ENCODE data around the gene CRISP1. TPM values are rescaled to one million over a fixed set of nuclear protein-coding genes. Genes with fewer than 3 reads are reported as not detected.

CRISP1 gene
- total RNA-seq, 1 experiment from 2014 or later = not detected

GRCh38 chr6:49906526-49906925, 40.2 kb upstream of the CRISP1 start:
- H2BK20ac ChIP-seq (ENCODE audit: low read depth, low read length, poor library complexity, severe bottlenecking) = no peak overlapping the region
- H3T11ph ChIP-seq (ENCODE audit: low read length) = no peak overlapping the region
- no peaks in the 10 kb centered on the region for H3K23me2 ChIP-seq (ENCODE audit: insufficient read length, low read depth, low read length, poor library complexity, severe bottlenecking)
- no peak overlapping the region for H3K23ac ChIP-seq (ENCODE audit: insufficient read length, low read depth, low read length)
- no peak overlapping the region for H2BK120ac ChIP-seq (ENCODE audit: low read depth, low read length, poor library complexity, severe bottlenecking)
- TF ChIP-seq, protein P1, sequence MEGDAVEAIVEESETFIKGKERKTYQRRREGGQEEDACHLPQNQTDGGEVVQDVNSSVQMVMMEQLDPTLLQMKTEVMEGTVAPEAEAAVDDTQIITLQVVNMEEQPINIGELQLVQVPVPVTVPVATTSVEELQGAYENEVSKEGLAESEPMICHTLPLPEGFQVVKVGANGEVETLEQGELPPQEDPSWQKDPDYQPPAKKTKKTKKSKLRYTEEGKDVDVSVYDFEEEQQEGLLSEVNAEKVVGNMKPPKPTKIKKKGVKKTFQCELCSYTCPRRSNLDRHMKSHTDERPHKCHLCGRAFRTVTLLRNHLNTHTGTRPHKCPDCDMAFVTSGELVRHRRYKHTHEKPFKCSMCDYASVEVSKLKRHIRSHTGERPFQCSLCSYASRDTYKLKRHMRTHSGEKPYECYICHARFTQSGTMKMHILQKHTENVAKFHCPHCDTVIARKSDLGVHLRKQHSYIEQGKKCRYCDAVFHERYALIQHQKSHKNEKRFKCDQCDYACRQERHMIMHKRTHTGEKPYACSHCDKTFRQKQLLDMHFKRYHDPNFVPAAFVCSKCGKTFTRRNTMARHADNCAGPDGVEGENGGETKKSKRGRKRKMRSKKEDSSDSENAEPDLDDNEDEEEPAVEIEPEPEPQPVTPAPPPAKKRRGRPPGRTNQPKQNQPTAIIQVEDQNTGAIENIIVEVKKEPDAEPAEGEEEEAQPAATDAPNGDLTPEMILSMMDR (conservative IDR thresholded peaks at IDR 0.05) = no peak
- H3K79me2 ChIP-seq (ENCODE audit: insufficient read depth, low read length) = no peaks in the 10 kb centered on the region
- no peak overlapping the region for H2AK5ac ChIP-seq (ENCODE audit: insufficient read length, low read length)
- no peak overlapping the region for H3K27ac ChIP-seq (ENCODE audit: insufficient read length, low read depth, low read length)
- no peaks in the 10 kb centered on the region for H3K9me3 ChIP-seq (ENCODE audit: control insufficient read depth, low read depth, low read length)
- H3K9ac ChIP-seq (ENCODE audit: extremely low read depth, insufficient read length, low read length) = no peak overlapping the region
- no peak overlapping the region for H3K56ac ChIP-seq (ENCODE audit: insufficient read length, low read depth, low read length)
- no peak overlapping the region for H3K18ac ChIP-seq (ENCODE audit: insufficient read length, low read depth, low read length)
- no peaks in the 10 kb centered on the region for H3K9me3 Mint-ChIP-seq
- H3K4me3 Mint-ChIP-seq = no peak overlapping the region
- peaks cover 3% of the 10 kb centered on the region for H3K4me1 ChIP-seq (ENCODE audit: insufficient read depth, low read length)
- H3K4me2 ChIP-seq (ENCODE audit: insufficient read depth, insufficient read length, low read length) = no peak overlapping the region
- no peaks in the 10 kb centered on the region for H3K27me3 ChIP-seq (ENCODE audit: insufficient read depth, low read length)
- no peak overlapping the region for H4K5ac ChIP-seq (ENCODE audit: insufficient read length, low read depth, low read length)
- no peaks in the 10 kb centered on the region for H3K79me1 ChIP-seq (ENCODE audit: insufficient read depth, low read depth, low read length, poor library complexity, severe bottlenecking)
- no peaks in the 10 kb centered on the region for H3K27me3 Mint-ChIP-seq (ENCODE audit: low read depth)
- no peak for DNase-seq
- H2BK12ac ChIP-seq (ENCODE audit: insufficient read length, low read depth, low read length) = no peak overlapping the region
- no peak overlapping the region for H4K8ac ChIP-seq (replicated peaks; ENCODE audit: insufficient read length, low read depth, low read length)
- no peak overlapping the region for H3K27ac Mint-ChIP-seq
- H4K20me1 ChIP-seq (ENCODE audit: control insufficient read depth, insufficient read depth, insufficient read length) = no peaks in the 10 kb centered on the region
- no peak overlapping the region for H3K14ac ChIP-seq (ENCODE audit: insufficient read depth, low read length)
- WGBS (ENCODE audit: extremely low coverage, insufficient read length, low lambda C conversion rate) = no CpG with 5 or more reads among the region's 1 CpG
- H3K4ac ChIP-seq (ENCODE audit: low read depth, low read length) = no peak overlapping the region
- H2BK5ac ChIP-seq (ENCODE audit: insufficient read length, low read length) = no peak overlapping the region
- H2BK15ac ChIP-seq (ENCODE audit: low read depth, low read length) = no peak overlapping the region
- H3K4me1 Mint-ChIP-seq = peaks cover 51 to 56% of the 10 kb centered on the region in 2 experiments
- no peak overlapping the region for H2AFZ ChIP-seq (ENCODE audit: low read length)
- no peaks in the 10 kb centered on the region for H3K36me3 Mint-ChIP-seq (ENCODE audit: insufficient read depth in 1 of 3, low read depth in 3 of 3)
- no peak overlapping the region for H4K91ac ChIP-seq (ENCODE audit: insufficient read length, low read depth, low read length)
